Stimulated activated CD8-positive, alpha-beta memory T cell treated with anti-CD3 and anti-CD28 coated beads, Interleukin-12 subunit alpha, Interleukin-12 subunit beta, amount 100 ng/mL, for 24 hours (primary cell): ENCODE data around the gene RHOV.

ENCODE experiments used
- DNase-seq: peaks from one replicate; pipeline ENCODE4 v3.0.0-alpha.2; 2020; ENCODE audit errors: extremely low read depth

RHOV gene

DNA sequence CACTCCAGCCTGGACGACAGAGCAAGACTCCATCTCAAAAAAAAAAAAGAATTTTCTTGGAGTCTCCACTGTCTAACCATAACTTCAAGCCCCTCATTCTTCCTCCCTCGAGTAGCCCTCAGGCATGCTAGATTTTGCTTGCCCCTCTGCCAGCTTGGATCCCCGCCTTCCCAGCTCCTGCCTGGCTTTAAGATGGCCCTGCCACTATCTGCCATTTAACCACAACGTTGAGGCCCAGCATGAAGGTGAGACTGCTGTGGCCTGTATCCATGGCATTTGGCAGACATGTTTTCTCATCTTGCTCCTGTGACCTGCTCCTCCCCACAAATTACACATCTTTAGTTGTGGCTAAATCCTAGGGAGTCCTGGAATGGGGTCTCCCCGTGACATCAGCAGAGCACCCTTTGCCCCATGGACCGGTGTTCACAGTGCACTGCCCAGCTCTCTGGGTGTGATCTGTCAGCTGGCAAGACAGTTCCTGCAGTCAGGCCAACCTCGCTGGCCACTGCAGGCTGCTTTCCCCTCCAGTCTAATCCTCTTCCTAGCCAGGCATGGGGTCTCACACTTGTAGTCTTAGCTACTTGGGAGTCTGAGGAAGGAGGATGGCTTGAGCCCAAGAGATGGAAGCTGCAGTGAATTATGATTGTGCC lies 30.6 kb upstream of the RHOV start:
- no peak for DNase-seq

DNA sequence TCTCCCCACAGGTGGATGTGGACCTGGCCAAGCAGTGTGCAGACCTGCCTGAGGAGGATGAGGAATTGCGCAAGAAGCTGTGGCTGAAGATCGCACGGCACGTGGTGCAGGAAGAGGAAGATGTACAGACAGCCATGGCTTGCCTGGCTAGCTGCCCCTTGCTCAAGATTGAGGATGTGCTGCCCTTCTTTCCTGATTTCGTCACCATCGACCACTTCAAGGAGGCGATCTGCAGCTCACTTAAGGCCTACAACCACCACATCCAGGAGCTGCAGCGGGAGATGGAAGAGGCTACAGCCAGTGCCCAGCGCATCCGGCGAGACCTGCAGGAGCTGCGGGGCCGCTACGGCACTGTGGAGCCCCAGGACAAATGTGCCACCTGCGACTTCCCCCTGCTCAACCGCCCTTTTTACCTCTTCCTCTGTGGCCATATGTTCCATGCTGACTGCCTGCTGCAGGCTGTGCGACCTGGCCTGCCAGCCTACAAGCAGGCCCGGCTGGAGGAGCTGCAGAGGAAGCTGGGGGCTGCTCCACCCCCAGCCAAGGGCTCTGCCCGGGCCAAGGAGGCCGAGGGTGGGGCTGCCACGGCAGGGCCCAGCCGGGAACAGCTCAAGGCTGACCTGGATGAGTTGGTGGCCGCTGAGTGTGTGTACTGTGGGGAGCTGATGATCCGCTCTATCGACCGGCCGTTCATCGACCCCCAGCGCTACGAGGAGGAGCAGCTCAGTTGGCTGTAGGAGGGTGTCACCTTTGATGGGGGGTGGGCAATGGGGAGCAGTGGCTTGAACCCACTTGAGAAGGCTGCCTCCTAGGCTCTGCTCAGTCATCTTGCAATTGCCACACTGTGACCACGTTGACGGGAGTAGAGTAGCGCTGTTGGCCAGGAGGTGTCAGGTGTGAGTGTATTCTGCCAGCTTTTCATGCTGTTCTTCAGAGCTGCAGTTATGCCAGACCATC lies 28.8 kb upstream of the RHOV start:
- no peak for DNase-seq

DNA sequence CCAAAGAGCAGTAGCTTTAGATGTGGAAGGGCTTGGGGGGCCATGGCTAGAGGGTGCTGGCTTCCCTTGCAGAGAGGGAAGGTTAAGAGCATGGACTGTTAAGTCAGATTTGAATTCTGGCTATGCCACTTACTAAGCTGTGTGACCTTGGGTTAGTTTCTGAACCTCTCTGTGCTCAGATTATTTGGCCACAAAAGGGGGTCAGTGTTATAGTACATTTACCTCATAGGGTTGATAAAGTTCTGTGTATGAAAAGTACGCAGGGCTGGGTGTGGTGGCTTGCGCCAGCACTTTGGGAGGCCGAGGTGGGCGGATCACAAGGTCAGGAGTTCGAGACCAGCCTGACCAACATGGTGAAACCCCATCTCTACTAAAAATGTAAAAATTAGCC lies 27.0 kb upstream of the RHOV start:
- DNase-seq: no peak

DNA sequence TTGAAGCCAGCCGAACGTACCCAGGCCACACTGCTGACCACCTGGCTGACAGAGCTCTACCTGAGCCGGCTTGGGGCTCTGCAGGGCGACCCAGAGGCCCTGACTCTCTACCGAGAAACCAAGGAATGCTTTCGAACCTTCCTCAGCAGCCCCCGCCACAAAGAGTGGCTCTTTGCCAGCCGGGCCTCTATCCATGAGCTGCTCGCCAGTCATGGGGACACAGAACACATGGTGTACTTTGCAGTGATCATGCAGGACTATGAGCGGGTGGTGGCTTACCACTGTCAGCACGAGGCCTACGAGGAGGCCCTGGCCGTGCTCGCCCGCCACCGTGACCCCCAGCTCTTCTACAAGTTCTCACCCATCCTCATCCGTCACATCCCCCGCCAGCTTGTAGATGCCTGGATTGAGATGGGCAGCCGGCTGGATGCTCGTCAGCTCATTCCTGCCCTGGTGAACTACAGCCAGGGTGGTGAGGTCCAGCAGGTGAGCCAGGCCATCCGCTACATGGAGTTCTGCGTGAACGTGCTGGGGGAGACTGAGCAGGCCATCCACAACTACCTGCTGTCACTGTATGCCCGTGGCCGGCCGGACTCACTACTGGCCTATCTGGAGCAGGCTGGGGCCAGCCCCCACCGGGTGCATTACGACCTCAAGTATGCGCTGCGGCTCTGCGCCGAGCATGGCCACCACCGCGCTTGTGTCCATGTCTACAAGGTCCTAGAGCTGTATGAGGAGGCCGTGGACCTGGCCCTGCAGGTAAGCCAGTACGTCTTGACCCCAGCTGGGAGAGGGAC lies 26.4 kb upstream of the RHOV start:
- DNase-seq: no peak

DNA sequence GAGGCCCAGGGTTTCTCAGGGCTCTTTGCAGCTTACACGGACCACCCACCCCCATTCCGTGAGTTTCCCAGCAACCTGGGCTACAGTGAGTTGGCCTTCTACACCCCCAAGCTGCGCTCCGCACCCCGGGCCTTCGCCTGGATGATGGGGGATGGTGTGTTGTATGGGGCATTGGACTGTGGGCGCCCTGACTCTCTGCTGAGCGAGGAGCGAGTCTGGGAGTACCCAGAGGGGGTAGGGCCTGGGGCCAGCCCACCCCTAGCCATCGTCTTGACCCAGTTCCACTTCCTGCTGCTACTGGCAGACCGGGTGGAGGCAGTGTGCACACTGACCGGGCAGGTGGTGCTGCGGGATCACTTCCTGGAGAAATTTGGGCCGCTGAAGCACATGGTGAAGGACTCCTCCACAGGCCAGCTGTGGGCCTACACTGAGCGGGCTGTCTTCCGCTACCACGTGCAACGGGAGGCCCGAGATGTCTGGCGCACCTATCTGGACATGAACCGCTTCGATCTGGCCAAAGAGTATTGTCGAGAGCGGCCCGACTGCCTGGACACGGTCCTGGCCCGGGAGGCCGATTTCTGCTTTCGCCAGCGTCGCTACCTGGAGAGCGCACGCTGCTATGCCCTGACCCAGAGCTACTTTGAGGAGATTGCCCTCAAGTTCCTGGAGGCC lies 25.6 kb upstream of the RHOV start:
- no peak for DNase-seq

DNA sequence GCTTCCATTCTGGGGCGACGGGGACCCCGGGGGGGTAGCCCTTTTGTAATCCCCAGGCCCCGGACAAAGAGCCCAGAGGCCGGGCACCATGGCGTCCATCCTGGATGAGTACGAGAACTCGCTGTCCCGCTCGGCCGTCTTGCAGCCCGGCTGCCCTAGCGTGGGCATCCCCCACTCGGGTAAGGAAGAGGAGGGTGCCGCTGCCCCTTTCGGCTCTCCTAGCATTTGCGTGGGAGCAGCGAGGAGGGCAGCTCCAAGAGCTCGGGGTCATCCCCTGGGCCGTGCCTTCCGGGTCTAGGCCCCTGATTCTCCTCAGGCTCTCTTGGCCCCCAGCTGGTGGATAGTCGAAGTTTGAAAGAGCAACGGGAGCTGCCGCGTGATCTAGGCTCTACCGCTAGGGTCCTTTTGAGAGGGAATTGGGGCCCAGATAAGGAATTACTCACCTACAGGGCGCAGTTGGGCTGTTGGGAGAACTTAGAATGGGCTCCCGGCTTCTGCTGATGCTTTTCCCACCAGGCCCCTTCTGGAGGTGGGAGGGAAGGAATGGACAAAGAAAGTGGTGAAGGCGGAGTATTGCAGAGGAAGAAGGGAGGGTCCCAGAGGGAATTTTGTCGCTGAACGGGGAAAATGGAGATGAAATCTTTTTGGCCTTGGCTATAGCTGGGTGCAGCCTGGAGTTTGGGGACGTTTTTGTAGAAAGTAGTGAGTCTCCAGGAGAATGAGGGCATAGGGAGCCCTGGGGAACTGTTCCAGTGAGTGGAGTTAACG lies 20.8 kb upstream of the RHOV start:
- no peak for DNase-seq

DNA sequence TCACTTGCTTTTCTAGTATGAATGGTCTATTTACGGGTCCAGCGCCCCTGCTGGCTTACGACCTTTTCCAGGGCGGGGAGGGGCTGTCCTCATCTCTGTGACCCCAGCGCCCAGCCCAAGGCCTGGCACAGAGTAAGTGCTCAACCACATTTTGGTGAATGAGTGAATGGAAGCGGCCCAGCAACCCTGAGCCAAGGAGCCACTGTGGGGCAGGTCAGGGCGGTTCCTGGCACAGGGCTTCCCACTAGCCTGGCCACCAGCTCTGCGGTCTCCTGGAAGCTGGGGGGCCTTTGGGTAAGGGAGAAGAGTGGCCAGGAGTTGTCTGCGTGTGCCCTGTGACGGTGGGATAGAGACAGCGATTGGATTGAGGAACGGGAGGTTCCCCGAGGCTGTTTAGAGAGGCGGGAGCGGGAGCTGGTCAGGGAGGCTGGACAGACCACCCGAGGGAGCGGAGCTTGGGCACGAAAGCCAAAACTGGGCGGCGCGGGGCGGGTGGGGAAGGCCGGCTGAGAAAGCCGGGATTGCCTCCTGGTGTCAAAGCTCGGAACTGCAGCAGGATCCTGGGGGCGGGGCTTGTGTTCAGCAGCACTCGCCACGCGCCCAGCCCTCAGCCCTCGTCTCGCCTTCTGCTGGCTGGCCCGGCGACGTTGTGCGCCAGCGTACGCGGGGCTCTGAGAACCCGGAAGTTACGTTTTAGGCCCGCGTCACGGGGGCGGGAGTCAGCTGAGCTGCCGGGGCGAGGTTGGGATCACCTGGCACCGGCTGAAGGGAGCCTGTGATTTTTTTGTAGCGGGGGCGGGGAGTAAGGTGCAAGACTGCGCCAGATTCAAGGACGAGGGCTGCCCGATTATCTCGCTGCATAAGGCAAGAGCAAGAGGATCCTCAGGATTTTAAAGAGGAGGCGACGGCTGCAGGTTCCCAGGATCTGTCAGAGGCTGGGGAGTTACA lies 20.0 kb upstream of the RHOV start, which contains the start of gene VPS18:
VPS18 (plus strand) TSS at position 718 of the 948 bp plus-strand sequence. CDS start 319 bp downstream, outside the sequence.
- peak; percentile 94 for DNase-seq

DNA sequence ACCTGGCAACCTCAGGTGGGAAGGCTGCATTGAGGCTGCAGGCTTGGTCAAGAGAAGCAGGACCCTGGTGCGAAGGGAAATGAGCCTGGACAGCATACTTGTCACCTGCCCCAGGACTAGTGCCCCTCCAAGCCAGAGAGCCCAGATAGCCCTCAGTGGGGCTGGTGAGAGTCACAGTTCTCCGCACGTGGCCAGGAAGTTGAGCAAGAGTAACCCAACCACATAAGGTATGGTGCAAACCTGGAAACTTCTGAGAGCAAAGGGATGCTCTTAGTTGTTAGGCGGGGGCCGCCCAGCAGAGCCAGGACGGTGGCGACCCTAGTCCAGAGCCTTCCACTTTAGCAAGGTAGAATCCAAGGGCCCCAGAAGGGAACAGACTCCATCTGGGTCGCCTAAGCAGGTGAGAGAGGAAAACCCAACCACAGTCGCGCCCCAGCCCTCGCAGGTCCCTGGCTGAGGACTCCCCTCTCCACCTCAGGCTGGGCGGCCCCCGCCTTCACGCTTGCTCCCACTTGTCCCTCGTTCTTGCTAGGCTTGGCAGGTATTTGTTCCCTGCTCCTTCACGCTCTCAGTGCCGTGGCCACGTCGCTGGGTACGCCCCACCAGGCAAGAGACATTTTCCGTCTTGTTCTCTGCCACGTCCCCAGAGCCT lies 19.1 kb upstream of the RHOV start:
- DNase-seq: no peak

DNA sequence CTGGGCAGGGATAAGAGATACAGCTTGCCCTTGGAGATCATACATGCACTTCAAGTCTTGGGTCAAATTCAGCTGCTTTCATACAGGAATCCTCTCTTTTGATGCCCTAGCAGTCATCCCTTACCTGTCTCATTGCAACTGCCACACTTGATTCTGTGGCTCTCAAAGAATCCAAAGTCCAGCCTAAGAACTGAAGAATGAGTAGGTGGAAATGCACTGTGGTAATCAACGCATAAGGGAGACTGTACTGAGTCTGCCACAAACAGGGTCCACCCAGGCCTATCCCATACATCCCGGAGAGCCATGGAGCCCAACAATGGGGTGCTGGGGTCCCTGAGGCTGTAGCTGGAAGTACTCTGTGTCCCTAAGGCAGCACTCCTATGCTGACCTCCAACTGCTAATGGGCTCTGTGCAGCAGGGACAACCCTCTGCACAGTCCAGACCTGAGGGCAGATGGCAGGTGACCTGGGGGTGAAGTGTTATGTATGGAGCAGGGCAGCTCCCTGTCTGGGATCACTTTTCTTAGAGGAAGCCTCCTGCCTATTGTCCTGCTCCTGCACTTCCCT lies 18.5 kb upstream of the RHOV start:
- DNase-seq: no peak

DNA sequence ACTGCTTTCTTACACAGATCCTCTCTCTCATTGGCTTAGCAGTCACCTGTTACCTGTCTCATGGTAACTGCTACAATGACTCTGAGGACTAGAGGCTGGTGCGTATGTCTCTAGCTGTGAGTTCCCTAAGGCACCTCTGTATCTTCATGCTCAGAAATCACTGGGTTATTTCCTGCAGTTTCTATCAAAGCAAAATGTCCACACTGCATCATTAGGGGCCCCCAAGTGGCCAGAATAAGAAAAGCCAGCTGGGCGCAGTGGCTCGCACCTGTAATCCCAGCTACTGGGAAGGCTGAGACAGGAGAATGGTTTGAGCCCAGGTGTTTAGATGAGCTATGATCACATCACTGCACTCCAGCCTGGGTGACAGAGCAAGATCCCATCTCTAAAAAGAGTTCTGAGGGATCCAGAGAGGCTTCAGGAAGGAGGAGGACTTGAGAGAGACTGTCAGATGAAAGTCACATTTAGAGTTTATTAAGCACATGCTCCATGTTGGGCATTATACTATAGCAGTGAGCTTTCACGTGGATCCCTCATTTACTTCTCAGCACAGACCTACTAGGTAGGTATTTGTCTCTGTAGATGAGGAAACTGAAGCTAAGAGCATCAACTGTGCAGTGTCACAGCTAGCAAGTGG lies 17.9 kb upstream of the RHOV start:
- no peak for DNase-seq

DNA sequence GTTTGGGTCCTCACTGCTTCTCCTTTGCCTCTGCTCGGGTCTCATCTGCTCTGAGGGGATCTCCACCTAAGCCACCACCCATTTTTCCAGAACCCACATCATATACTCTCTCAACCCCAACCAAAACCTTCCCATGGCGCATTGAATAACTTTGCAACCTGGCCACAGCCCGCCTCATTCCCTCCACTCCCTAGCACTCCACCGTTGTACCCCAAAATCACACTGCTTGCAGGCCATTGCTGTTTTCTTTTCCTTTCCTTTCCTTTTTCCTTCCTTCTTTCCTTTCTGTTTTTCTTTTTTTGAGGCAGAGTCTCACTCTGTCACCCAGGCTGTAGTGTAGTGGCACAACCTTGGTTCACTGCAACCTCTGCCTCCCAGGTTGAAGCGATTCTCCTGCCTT lies 17.1 kb upstream of the RHOV start:
- no peak for DNase-seq

DNA sequence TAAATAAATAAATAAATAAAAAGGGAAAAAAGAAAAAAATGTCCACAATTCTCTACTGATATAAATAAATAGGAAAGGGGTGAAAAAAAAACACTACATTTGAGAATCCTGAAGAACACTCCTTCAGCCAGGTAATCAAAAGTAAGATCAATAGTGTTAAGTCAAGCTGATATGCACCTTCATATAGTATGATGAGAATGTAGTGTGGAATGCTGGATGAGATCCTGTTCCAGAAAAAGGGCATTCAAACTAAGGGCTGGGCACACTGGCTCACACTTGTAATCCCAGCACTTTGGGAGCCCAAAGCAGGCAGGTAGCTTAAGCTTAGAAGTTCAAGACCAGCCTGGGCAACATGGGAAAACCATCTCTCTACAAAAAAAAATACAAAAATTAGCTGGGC lies 15.1 kb upstream of the RHOV start:
- no peak for DNase-seq

DNA sequence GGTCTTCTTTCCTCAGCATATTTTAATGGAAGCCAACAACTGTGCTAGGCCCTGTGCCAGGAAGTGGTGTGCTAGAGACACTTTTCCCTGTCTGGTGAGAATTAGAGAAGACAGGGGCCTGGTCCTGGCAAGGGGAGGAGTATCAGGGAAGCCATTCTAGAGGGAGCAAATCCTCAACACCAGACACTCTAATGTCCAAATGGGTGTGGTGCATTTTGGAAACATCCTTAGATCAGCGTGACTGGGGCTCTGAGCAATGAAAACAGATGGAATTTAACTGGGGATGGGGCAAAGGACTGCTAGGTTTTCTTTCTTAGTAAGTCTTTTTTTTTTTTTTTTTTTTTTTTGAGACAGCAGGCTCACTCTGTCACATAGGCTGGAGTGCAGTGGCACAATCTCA lies 12.6 kb upstream of the RHOV start:
- DNase-seq: no peak

DNA sequence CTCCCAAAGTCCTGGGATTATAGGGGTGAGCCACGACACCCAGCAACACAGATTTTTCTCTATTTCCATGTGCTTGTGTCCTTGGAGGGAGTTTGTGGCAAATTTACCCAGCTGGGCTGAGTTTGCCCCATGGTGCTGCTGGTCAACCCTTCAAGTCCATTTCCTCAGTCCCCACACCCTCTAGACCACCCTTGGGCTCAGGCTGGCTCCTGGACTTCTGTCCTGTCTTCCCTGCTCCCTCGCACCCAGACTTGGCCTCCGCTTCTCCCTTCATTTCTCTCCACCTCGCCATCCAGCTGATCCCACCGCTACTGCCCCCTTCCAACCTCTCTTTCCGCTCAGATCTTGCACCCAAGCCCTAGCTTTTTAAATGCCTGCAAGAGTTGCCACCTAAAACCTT lies 7.3 kb upstream of the RHOV start:
- DNase-seq: no peak

DNA sequence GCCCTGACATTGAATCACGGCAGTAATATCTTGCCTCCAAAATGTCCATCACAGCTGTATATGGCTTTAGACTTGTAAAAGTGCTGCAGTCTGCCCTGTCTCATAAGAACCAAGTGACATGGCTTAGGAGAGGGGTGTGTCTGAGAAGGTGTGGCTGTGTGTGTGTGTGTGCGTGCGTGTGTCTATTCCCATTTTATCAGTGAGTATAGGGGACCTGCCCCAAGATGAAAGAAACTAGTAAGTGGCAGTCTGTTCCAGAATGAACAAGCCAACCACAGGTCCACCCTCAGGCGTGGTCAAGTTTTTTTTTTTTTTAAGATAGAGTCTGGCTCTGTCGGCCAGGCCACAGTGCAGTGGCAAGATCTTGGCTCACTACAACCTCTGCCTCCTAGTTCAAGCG lies 5.6 kb upstream of the RHOV start:
- no peak for DNase-seq

DNA sequence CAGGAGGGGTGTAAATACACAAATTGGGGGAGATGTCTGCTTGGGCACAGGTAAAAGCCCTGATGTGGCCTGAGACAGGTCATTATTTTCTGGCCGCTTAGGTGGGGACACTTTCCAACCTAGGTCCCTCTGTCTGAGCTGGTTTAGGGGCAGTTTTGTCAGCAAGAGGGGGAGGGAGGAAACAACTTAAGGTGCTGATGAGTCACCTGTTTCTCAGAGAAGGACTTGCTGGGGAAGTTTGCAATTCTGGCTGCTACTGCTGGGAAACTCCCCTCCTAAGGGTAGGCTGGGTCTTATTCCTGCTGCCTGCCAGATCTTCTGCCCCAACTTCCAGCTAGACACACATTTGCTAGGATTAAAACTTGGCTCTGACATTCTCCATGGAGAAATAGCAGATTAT lies 4.8 kb upstream of the RHOV start:
- no peak for DNase-seq

DNA sequence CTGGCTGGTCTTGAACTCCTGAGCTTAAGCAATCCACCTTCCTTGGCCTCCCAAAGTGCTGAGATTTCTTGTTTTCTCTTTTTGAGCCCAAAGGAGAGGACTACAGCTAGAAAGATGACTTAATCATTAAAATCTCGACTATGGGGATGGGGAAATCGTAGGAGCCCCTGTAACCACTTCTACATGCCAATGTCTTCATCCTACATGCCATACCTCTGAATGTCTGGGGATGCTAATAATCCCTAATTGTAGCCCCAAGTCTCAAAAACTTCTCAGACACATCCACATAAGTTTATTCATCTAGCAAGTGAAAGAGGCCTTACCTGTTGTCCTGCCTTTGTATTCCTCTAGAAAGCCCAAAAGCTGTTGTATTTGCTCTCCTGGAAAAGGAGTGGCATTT lies 3.7 kb upstream of the RHOV start:
- no peak for DNase-seq

DNA sequence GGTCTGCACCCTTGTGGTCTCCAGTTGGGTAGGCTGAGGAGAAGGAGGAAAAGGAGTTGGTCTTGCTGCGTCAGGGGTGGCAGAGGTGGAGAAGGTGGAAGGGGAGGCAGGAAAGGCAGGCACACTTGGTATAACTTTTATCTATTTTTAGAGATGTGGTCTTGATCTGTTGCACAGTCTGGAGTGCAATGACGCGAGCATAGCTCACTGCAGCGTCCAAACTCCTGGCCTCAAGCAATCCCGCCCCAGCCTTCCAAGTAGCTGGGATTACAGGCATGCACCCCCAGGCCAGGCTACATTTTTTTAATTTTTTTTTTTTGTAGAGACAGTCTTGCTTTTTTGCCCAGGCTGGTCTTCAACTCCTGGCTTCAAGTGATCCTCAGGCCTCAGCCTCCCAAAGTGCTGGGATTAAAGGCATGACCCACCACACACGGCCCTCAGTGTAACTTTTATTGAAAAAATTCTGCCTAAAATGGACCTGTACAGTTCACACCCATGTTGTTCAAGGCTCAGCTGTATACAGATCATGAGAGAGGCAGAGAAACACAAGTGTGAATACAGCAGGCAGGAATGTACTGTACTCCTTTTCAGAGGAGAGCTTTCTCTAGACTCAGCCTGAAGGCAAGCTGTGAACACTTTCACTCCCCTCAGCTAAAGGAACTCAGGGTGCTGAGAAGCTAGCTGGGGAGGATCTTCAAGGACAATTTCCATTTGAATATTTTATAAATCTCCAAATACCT lies 2.1 kb upstream of the RHOV start:
- no peak for DNase-seq
